A549 (cell line): Measurements from ENCODE around the gene CDK4. TPM values are rescaled to one million over a fixed set of nuclear protein-coding genes. Genes with fewer than 3 reads are reported as not detected.

Source experiments
- ATAC-seq, 2 experiments: fragments of 200-7000 bp in 1 of 2; fragments of >200 bp in 1 of 2; cut with Nextera tagmentation in 1 of 2; cut with Tn5 transposase in 1 of 2; 3 replicates each; pipeline versions ENCODE4 v1.8.0 to v1.9.1; 2018 to 2020; ENCODE audit warnings: mild to moderate bottlenecking in 1 of 2, moderate library complexity in 1 of 2
- CTCF ChIA-PET: fragments of 300-600 bp; sonication (Branson Sonifier 250); formaldehyde crosslinking; extraction: SDS; loops from one replicate; lab custom pipeline; 2021; ENCODE audit warnings: antibody characterized with exemption, inconsistent platforms; lab: Yijun Ruan, JAX
- POLR2A ChIA-PET: fragments of 350-600 bp; formaldehyde crosslinking; extraction: SDS; loops from one replicate; lab custom pipeline; 2021; ENCODE audit warnings: antibody characterized with exemption, inconsistent platforms; lab: Yijun Ruan, JAX
- DNase-seq, 2 experiments: peaks; one replicate each; pipeline versions ENCODE4 v3.0.0 to v3.0.0-alpha.2; 2011 to 2016; ENCODE audit warnings: low read depth in 1 of 2, low spot score in 1 of 2
- FAIRE-seq: peaks from 2 replicates; lab custom pipeline; 2011; peaks lifted over from hg19 to GRCh38; lab: Jason Lieb, UNC
- H3K27ac ChIP-seq, 2 experiments: fragments of >200 bp; sonication (Bioruptor Twin); formaldehyde crosslinking; 3 replicates each; pipeline ENCODE4 v1.5.1; 2016 to 2017
- H3K4me1 ChIP-seq: fragments of >200 bp; sonication (Bioruptor Twin); formaldehyde crosslinking; 3 replicates; pipeline ENCODE4 v1.6.1; 2016
- H3K4me2 ChIP-seq: fragments of >200 bp; sonication (Bioruptor Twin); formaldehyde crosslinking; 3 replicates; pipeline ENCODE4 v1.6.1; 2016
- H3K4me3 ChIP-seq: fragments of >200 bp; sonication (Bioruptor Twin); formaldehyde crosslinking; 3 replicates; pipeline ENCODE4 v1.5.1; 2016
- H3K9me3 ChIP-seq: fragments of >200 bp; sonication (Bioruptor Twin); formaldehyde crosslinking; 3 replicates; pipeline ENCODE4 v1.6.1; 2016
- HDAC2 ChIP-seq: fragments of 200-600 bp; sonication (generic); IDR thresholded peaks from 2 replicates; pipeline ENCODE4 v1.6.1; 2016
- HEYL ChIP-seq: fragments of 250-450 bp; sonication (Bioruptor Pico); IDR thresholded peaks from 2 replicates; pipeline ENCODE4 v1.8.0; 2021; ENCODE audit warnings: mild to moderate bottlenecking, moderate library complexity
- JUN ChIP-seq, 2 experiments: fragments of >200 bp; sonication (Bioruptor Twin); formaldehyde crosslinking; IDR thresholded peaks; 2 replicates in 1 of 2; 3 replicates in 1 of 2; pipeline ENCODE4 v1.6.1; 2016 to 2017
- JUNB ChIP-seq: fragments of >200 bp; sonication (Bioruptor Twin); formaldehyde crosslinking; IDR thresholded peaks from 2 replicates; pipeline ENCODE4 v1.6.1; 2016
- RCOR1 ChIP-seq: fragments of 150-350 bp; IDR thresholded peaks from 2 replicates; pipeline ENCODE4 v1.6.1; 2014; ENCODE audit warnings: antibody characterized with exemption, low read length, low read depth
- ZSCAN20 ChIP-seq: fragments of 250-450 bp; sonication (Bioruptor Pico); IDR thresholded peaks from 2 replicates; pipeline ENCODE4 v1.8.0; 2022; ENCODE audit warnings: mild to moderate bottlenecking, moderate library complexity
- WGBS: methylation state at CpG from one replicate; pipeline ENCODE4 v1.1.6; 2017; ENCODE audit errors: missing lambda C conversion rate; 5-methylcytosine and 5-hydroxymethylcytosine counted together
- polyA plus RNA-seq, 4 experiments: library from polyadenylated mRNA; depleted of rRNA in 3 of 4; stranded (reverse); fragments of >200 nt; fragmentation: RNase III in 1 of 4; extraction: RNeasy Plus Mini Kit Qiagen cat#74134 plus additional on column Dnase treatment in 1 of 4; gene quantifications; 2 replicates in 3 of 4; 3 replicates in 1 of 4; pipeline ENCODE4 v1.2.3, GENCODE V29; 2011 to 2017

Gene CDK4
- polyA plus RNA-seq, 2 of the 4 experiments (the other 2 are of a cell fraction), result 226 to 255 TPM

- ATAC-seq, result no peak
Observed at GRCh38 chr12:57698414-57698813, 53.7 kb downstream of the CDK4 start.

More at GRCh38 chr12:57698414-57698813, 53.7 kb downstream of the CDK4 start:
- no peak for TF ChIP-seq HDAC2
- TF ChIP-seq HEYL (CRISPR knock-in tag), result no peak
- TF ChIP-seq ZSCAN20 (CRISPR knock-in tag), result no peak
- no peak for TF ChIP-seq JUNB
- no peak for TF ChIP-seq RCOR1
- no peak for TF ChIP-seq JUN (IDR thresholded peaks at IDR 0.05)
- DNase-seq (no peak), FAIRE-seq (no peak)
- ChIA-PET CTCF (interaction anchor here (0.9 kb wide), 1 partner anchor 17 kb away, joined by 3 read pairs; no protein-coding TSS in a partner anchor), POLR2A (no interaction called here)
- H3K4me2 ChIP-seq, result no peak overlapping the region
- peaks cover 6% of the 10 kb centered on the region; the same call in 2 of the 3 replicates for H3K4me1 ChIP-seq
- peaks cover 4% of the 10 kb centered on the region; the same call in 1 of the 3 replicates for H3K9me3 ChIP-seq
- no peak overlapping the region for H3K27ac ChIP-seq
- 94% methylated on average over 3 of the region's 3 CpGs for WGBS
- H3K4me3 ChIP-seq, result no peak overlapping the region

Other genes starting within 250 kb of the CDK4 start
- 73.1 and 93.0 TPM in 2 replicates for gene DDIT3, start 231.8 kb downstream of the CDK4 start, polyA plus RNA-seq (2011; rRNA removed)
- gene DDIT3, start 231.8 kb downstream of the CDK4 start, polyA plus RNA-seq (2017; fragmentation: RNase III; extraction: RNeasy Plus Mini Kit Qiagen cat#74134 plus additional on column Dnase treatment), result 11.5 to 16.0 TPM (median 13.5 TPM) in 3 replicates
- 4.6 and 7.3 TPM in 2 replicates for gene MBD6, start 229.5 kb downstream of the CDK4 start, polyA plus RNA-seq (2011; rRNA removed)
- 18.7 to 25.3 TPM (median 24.2 TPM) in 3 replicates for gene MBD6, start 229.5 kb downstream of the CDK4 start, polyA plus RNA-seq (2017; fragmentation: RNase III; extraction: RNeasy Plus Mini Kit Qiagen cat#74134 plus additional on column Dnase treatment)
- gene DCTN2, start 205.1 kb downstream of the CDK4 start, polyA plus RNA-seq (2011; rRNA removed), result 140 and 169 TPM in 2 replicates
- gene DCTN2, start 205.1 kb downstream of the CDK4 start, polyA plus RNA-seq (2017; fragmentation: RNase III; extraction: RNeasy Plus Mini Kit Qiagen cat#74134 plus additional on column Dnase treatment), result 203 to 211 TPM (median 211 TPM) in 3 replicates
- 0.89 and 0.90 TPM in 2 replicates for gene KIF5A, start 202.3 kb downstream of the CDK4 start, polyA plus RNA-seq (2011; rRNA removed)
- 0.45 to 0.61 TPM (median 0.55 TPM) in 3 replicates for gene KIF5A, start 202.3 kb downstream of the CDK4 start, polyA plus RNA-seq (2017; fragmentation: RNase III; extraction: RNeasy Plus Mini Kit Qiagen cat#74134 plus additional on column Dnase treatment)
- 60.9 and 62.9 TPM in 2 replicates for gene PIP4K2C, start 161.1 kb downstream of the CDK4 start, polyA plus RNA-seq (2011; rRNA removed)
- gene PIP4K2C, start 161.1 kb downstream of the CDK4 start, polyA plus RNA-seq (2017; fragmentation: RNase III; extraction: RNeasy Plus Mini Kit Qiagen cat#74134 plus additional on column Dnase treatment), result 30.5 to 35.7 TPM (median 35.3 TPM) in 3 replicates
- 21.7 and 29.6 TPM in 2 replicates for gene DTX3, start 147.5 kb downstream of the CDK4 start, polyA plus RNA-seq (2011; rRNA removed)
- gene DTX3, start 147.5 kb downstream of the CDK4 start, polyA plus RNA-seq (2017; fragmentation: RNase III; extraction: RNeasy Plus Mini Kit Qiagen cat#74134 plus additional on column Dnase treatment), result 18.1 to 26.2 TPM (median 24.7 TPM) in 3 replicates
- 9.3 and 9.9 TPM in 2 replicates for gene ARHGEF25, start 140.9 kb downstream of the CDK4 start, polyA plus RNA-seq (2011; rRNA removed)
- gene ARHGEF25, start 140.9 kb downstream of the CDK4 start, polyA plus RNA-seq (2017; fragmentation: RNase III; extraction: RNeasy Plus Mini Kit Qiagen cat#74134 plus additional on column Dnase treatment), result 8.0 to 13.8 TPM (median 11.9 TPM) in 3 replicates
- gene B4GALNT1, start 119.1 kb downstream of the CDK4 start, polyA plus RNA-seq (2011; rRNA removed), result 25.7 and 27.0 TPM in 2 replicates
- gene B4GALNT1, start 119.1 kb downstream of the CDK4 start, polyA plus RNA-seq (2017; fragmentation: RNase III; extraction: RNeasy Plus Mini Kit Qiagen cat#74134 plus additional on column Dnase treatment), result 33.2 to 35.1 TPM (median 33.4 TPM) in 3 replicates
- 183 and 208 TPM in 2 replicates for gene OS9, start 58.2 kb downstream of the CDK4 start, polyA plus RNA-seq (2011; rRNA removed)
- gene OS9, start 58.2 kb downstream of the CDK4 start, polyA plus RNA-seq (2017; fragmentation: RNase III; extraction: RNeasy Plus Mini Kit Qiagen cat#74134 plus additional on column Dnase treatment), result 115 to 128 TPM (median 128 TPM) in 3 replicates
- gene AGAP2, start 13.6 kb downstream of the CDK4 start, polyA plus RNA-seq (2011; rRNA removed), result 0.26 and 0.36 TPM in 2 replicates
- gene AGAP2, start 13.6 kb downstream of the CDK4 start, polyA plus RNA-seq (2017; fragmentation: RNase III; extraction: RNeasy Plus Mini Kit Qiagen cat#74134 plus additional on column Dnase treatment), result 0.21 to 0.45 TPM (median 0.28 TPM) in 3 replicates
- gene TSPAN31, start 7.3 kb downstream of the CDK4 start, polyA plus RNA-seq (2011; rRNA removed), result 51.9 and 61.0 TPM in 2 replicates
- gene TSPAN31, start 7.3 kb downstream of the CDK4 start, polyA plus RNA-seq (2017; fragmentation: RNase III; extraction: RNeasy Plus Mini Kit Qiagen cat#74134 plus additional on column Dnase treatment), result 20.6 to 27.1 TPM (median 22.8 TPM) in 3 replicates
- 7.2 and 8.4 TPM in 2 replicates for gene MARCHF9, start 2.8 kb upstream of the CDK4 start, polyA plus RNA-seq (2011; rRNA removed)
- gene MARCHF9, start 2.8 kb upstream of the CDK4 start, polyA plus RNA-seq (2017; fragmentation: RNase III; extraction: RNeasy Plus Mini Kit Qiagen cat#74134 plus additional on column Dnase treatment), result 4.7 to 6.8 TPM (median 5.9 TPM) in 3 replicates
- 1.8 and 1.9 TPM in 2 replicates for gene CYP27B1, start 14.8 kb upstream of the CDK4 start, polyA plus RNA-seq (2011; rRNA removed)
- 1.9 to 2.9 TPM (median 2.3 TPM) in 3 replicates for gene CYP27B1, start 14.8 kb upstream of the CDK4 start, polyA plus RNA-seq (2017; fragmentation: RNase III; extraction: RNeasy Plus Mini Kit Qiagen cat#74134 plus additional on column Dnase treatment)
- 60.2 and 71.3 TPM in 2 replicates for gene METTL1, start 19.8 kb upstream of the CDK4 start, polyA plus RNA-seq (2011; rRNA removed)
- 55.2 to 64.9 TPM (median 63.0 TPM) in 3 replicates for gene METTL1, start 19.8 kb upstream of the CDK4 start, polyA plus RNA-seq (2017; fragmentation: RNase III; extraction: RNeasy Plus Mini Kit Qiagen cat#74134 plus additional on column Dnase treatment)
- gene EEF1AKMT3, start 20.3 kb upstream of the CDK4 start, polyA plus RNA-seq (2011; rRNA removed), result 13.8 and 15.8 TPM in 2 replicates
- gene EEF1AKMT3, start 20.3 kb upstream of the CDK4 start, polyA plus RNA-seq (2017; fragmentation: RNase III; extraction: RNeasy Plus Mini Kit Qiagen cat#74134 plus additional on column Dnase treatment), result 6.2 to 8.0 TPM (median 7.3 TPM) in 3 replicates
- gene TSFM, start 30.5 kb upstream of the CDK4 start, polyA plus RNA-seq (2011; rRNA removed), result 31.7 and 39.9 TPM in 2 replicates
- 56.6 to 60.2 TPM (median 59.2 TPM) in 3 replicates for gene TSFM, start 30.5 kb upstream of the CDK4 start, polyA plus RNA-seq (2017; fragmentation: RNase III; extraction: RNeasy Plus Mini Kit Qiagen cat#74134 plus additional on column Dnase treatment)
- gene AVIL, start 66.4 kb upstream of the CDK4 start, polyA plus RNA-seq (2011; rRNA removed), result 0.99 and 1.1 TPM in 2 replicates
- 0.33 to 1.1 TPM (median 0.53 TPM) in 3 replicates for gene AVIL, start 66.4 kb upstream of the CDK4 start, polyA plus RNA-seq (2017; fragmentation: RNase III; extraction: RNeasy Plus Mini Kit Qiagen cat#74134 plus additional on column Dnase treatment)
- 87.7 and 114 TPM in 2 replicates for gene CTDSP2, start 94.4 kb upstream of the CDK4 start, polyA plus RNA-seq (2011; rRNA removed)
- gene CTDSP2, start 94.4 kb upstream of the CDK4 start, polyA plus RNA-seq (2017; fragmentation: RNase III; extraction: RNeasy Plus Mini Kit Qiagen cat#74134 plus additional on column Dnase treatment), result 26.1 to 34.5 TPM (median 31.3 TPM) in 3 replicates
- 13.4 and 14.7 TPM in 2 replicates for gene ATP23, start 189.3 kb upstream of the CDK4 start, polyA plus RNA-seq (2011; rRNA removed)
- 6.3 to 7.5 TPM (median 7.0 TPM) in 3 replicates for gene ATP23, start 189.3 kb upstream of the CDK4 start, polyA plus RNA-seq (2017; fragmentation: RNase III; extraction: RNeasy Plus Mini Kit Qiagen cat#74134 plus additional on column Dnase treatment)